NCI-H1694 (cell line): ENCODE measurements around the gene CD164L2.

ENCODE experiments used
- DNase-seq: peaks from one replicate; lab custom pipeline; 2025; lab: John Stamatoyannopoulos, UW

The CD164L2 gene

DNA sequence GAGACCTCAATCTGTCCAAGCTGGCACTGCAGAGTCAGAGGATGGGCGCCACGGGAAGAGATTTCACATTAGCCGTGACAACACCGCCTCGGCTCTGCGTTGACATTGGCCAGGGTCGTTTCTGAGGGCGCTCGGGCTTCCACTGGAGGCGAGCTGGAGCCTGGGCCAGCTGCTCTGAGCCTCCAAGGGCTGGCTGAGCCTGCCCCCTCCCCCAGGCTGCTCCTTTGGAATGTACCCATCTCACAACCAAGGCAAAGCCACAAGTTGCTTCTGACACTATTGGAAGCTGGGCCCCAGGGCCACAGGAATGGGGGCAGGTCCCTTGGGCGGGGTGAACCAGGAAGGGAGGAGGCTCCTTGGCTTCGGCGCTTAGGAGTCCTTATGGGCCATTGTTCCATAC, 21.9 kb upstream of the CD164L2 start:
- no peak for DNase-seq

DNA sequence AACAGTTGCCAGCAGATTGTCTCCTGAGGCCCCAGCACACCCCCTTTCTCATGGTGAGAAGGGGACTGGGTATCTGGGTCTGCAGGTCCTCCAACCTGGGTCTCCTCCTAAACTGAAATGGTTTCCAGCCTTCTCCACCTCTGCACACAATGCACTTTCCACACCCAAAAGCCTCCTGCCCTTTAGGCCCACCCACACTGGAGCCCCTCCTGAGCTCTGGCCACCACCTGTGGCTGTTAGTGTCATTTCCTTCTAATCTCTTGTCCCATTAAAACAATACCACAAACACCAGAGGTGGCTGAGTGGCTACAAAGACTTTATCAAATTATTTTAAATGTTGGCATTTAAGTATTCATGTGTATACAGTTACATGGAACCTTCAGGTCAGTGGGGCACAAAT, 20.8 kb upstream of the CD164L2 start:
- no peak for DNase-seq

DNA sequence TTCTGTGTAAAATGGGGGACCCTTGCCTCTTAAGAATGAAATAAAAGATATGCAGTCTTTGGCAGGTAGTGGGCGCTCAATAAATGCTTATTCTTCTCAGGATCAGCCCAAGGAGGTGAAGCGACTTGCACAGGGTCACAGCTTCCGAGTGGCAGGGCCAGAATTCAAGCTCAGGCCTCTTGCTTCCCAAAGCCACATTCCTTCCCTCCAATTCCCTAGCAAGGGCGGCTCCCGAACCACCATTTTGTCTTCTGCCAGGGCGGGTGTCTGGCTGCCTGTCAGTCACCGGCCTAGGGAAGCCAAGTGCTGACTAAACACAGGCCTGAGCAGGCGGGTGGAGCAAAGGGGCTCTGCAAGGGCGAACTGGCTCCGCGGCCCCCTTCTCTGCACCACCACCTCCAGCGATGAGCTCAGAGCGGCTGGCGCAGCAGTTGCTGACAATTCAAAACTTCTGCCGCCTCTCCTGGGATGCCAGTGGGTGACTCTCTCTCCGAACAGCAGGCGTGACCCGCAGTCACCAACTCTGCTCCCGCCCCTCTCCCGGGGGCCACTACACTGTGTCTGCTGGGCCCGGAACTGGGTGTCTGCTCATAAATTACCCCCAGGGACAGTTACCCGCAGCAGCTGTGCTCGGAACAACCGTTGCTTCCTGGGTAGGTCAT, 20.1 kb upstream of the CD164L2 start:
- no peak for DNase-seq

DNA sequence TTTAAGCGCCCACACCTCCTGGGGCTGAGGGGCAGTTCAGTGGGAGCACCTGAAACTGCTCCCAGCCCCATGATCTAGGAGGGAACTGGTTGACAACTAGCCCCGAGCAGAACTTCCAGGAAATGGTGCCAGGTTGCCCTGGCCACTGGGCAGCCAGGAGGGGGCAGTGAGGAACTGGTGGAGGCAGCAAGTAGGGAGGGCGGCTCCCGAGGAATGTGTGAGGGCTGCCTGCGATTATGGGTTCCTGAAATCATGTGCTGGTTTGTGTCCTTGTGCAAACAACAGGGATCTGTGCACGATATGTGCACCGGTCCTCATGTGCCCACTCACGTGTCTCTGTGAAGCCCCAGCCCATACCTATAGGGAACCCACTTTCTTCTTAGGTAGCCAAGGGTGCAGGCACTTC, 19.2 kb upstream of the CD164L2 start:
- DNase-seq, result no peak

DNA sequence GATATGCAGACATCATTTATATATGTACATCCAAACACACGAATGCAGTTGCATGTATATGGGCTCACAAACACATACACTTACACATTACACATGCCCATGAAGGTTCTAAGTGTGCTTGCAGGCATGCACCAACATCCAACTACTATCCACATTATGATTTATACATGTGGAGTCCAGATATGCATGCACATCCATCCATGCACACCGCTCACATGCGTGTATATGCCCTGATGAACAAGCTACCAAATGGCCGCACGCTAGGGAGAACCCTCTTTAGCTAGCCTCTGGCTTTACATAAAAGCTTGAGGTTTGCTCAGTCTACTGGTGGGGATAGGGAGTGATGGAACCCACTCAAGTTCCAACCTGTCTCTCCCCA, 17.8 kb upstream of the CD164L2 start:
- DNase-seq, result no peak

DNA sequence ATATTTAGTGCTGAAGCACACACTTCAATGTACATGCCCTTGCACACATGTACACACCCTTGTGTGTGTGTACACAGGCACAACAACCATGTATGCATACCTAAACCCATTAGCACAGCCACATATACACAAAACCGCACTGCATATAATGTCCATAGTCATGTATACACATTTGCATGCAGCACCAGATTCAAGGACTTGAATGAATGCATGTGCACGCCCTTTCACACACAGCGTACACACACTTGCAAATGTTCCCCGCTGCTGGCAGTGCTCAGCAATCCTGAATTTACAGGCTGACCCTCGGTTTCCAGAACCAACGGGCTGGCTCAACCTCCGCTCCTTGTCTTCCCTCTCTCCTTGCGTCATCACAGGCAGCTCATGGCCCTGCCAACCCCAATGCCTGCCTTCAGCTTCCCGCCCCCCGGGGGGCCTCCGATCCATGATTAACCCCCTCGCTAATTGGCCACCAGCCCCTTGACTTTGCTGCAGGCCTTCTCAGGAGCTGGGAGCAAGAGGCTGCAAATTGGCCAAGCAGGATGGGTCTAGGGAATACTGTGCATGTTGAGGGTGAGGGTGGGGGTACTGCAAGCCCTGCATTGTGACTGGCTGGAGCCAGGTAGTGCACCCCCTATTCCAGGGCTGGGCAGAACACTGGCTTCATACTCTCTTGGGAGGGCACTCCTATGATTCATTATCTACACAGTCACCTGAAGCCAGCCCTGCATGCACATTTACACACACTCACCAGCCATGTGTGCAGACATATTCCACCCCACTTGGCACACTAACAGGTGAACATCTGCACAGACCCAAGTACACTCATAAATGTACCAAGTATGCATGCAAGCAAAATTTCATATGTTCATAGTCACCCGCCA, 17.2 kb upstream of the CD164L2 start:
- no peak for DNase-seq

DNA sequence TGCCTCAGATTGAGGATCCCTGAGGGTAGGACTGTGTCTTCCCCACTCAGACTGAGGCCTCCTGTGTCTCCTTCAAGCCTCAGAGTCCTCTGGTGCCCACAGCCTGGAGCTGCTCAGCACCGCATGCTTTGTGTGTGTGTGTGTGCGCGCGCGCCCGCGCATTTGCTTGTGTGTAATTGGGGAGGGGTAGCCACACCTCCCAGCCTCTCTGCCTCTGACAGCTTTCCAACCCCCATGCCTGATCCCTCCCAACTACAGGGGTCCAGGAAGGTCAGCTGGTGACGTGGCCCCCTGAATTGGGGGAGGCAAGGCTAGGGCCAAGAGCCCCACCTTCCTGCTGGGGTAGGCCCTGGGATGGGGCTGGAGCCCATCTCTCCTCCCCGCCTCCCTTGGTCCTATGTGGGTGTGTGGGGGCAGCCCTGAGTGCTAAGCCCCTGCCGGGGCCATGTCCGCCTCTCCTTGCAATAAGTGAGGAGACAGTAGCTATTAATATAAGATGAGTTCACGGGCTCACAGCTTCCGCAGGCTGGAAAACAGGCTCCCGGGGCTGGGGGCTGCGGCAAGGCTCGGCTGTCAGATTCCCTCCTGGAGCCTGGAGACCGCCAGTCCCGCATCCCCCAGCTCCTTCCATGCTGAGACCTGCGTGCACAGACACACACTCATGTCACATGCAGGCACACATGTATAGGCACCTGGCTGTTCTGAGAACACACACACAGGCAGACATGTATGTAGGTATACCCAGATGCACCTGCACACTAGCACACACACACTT, 16.3 kb upstream of the CD164L2 start:
- DNase-seq, result no peak

DNA sequence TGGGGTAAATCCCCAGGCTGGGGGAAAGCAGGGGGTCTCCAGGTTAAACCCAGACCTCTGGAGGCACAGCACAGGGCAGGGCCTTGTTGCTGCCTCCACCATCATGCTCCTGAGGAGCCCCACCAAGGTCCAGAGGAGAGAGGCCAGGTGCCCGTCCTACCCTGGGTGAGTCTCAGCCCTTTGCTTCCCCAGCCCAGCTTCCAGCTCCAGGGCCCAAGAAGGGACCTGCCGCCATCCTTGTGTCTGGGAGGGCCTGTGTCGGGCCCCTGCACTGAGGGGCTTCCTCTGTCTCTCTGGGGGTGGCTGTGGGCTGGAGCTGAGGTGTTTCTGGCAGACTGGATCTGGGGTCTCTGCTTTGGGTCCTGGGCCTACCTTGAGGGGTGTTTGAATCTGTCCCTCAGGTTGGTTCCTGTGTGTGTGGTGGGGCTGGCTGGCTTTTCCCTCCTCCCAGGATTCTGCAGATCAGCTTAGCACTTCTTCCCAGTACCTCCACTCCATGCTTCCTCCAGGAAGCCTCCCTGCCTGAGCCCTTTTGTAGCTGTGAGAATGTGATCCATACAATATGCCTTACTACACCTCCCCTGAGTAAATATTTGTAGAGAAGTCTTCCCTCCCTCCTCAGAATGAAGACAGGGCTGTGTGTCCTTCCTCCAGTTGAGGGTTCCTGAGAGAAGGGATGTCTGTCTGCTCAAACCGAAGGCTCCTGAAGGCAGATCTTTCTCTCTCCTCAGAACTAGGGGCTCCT, 15.4 kb upstream of the CD164L2 start:
- no peak for DNase-seq

DNA sequence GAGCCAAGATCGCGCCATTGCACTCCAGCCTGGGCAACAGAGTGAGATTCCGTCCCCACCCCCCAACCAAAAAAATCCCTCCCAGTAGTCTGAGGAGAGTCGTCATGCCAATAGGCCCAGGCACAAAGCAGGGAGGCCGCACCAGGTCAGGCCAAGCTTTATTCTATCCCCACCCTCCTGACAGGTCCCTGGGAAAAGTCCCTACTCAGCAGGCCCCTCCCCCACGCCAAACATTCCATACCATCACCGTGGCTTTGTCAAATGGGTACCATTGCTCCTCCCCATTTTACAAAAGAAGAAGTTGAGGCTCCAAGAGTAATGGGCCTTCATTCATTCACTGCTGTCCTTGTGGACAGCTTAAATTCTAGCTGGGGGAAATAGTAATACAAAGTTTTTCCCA, 14.6 kb upstream of the CD164L2 start:
- no peak for DNase-seq

DNA sequence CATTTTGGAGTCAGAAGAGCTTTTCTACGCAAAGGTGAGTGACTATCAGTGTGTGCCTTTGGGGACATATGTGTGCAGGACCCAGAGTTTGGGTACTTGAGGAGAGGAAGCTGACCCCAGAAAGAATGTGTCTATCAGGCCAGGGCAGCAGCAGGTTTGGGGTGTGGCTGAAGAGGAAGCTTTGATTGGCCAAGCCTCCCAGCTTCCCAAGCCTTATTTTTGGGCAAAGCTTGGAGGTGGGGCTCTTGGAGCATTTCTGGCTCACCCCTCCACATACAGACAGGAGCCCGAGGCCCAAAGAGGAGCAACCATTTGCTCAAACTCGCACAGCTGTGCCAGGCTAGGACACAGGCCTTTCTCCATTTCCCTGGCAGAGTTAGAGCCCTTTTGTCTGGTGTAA, 14.0 kb upstream of the CD164L2 start:
- DNase-seq, result no peak

DNA sequence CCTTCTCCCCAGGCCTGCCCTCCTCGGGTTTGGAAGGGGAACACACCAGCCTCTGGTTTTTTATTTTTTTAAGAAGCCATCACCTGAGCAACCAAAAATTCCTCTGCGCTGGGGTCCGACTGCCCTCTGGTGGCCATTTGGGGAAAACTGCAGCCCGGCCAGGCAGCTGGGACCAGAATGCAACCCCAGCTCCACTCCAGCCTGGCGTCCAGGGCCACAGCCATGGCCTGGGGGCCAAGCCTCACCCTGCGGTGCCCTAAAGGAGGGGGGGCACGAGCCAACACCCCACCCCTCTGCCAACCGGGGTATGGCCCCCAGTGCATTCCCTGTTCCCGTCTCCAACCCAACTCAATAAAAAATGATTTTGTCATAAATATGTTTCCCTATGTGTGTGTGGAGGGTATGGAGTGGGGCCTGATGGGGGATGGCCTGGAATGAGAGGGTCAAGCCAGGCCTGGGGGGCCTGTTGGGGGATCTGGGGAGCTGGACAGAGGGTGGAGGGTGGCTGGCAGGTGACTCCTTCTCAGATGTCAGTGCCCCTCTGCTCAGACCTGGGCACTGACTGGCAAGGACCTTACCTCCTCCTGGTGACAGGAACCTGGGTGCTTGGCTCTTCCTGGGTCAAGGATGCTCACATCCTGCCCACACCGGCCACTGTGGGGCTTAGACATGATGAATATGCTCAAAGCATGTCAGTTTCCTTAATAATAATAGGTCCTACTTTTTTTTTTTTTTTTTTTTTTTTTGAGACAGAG, 12.5 kb upstream of the CD164L2 start:
- DNase-seq, result peak; percentile 44

DNA sequence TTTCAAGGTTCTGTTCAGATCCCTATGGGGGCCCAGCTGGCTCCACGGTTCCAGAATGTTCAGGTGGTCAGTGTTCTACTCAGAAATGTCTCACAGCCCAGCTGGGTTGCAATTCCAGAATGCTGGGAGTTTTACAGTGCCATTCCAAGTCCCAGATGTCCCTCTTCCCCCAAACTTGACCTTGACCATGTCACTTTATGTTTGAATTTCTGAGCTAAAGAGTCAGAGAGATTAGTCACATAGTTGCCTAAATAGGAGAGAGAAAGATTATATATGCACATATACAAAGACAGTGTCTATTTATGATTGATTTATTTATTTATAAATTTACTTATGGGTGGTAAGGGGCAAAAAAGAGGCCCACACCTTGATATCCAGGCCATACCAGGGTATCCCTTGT, 11.8 kb upstream of the CD164L2 start:
- DNase-seq, result no peak

DNA sequence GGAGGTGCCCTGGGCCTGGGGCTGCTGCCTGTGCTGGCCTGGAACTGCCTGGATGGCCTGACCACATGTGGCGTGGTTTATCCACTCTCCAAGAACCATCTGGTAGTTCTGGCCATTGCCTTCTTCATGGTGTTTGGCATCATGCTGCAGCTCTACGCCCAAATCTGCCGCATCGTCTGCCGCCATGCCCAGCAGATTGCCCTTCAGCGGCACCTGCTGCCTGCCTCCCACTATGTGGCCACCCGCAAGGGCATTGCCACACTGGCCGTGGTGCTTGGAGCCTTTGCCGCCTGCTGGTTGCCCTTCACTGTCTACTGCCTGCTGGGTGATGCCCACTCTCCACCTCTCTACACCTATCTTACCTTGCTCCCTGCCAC, 11.1 kb upstream of the CD164L2 start:
- no peak for DNase-seq

DNA sequence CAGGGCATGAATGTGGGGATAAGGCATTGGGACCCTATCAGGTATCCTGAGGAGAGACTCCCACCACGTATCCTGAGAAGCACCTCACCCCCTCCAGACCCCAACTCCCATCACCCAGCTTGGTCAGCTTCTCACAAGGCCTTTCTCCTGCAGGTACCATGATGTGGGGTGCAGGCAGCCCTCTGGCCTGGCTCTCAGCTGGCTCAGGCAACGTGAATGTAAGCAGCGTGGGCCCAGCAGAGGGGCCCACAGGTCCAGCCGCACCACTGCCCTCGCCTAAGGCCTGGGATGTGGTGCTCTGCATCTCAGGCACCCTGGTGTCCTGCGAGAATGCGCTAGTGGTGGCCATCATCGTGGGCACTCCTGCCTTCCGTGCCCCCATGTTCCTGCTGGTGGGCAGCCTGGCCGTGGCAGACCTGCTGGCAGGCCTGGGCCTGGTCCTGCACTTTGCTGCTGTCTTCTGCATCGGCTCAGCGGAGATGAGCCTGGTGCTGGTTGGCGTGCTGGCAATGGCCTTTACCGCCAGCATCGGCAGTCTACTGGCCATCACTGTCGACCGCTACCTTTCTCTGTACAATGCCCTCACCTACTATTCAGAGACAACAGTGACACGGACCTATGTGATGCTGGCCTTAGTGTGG, 10.6 kb upstream of the CD164L2 start:
- no peak for DNase-seq

DNA sequence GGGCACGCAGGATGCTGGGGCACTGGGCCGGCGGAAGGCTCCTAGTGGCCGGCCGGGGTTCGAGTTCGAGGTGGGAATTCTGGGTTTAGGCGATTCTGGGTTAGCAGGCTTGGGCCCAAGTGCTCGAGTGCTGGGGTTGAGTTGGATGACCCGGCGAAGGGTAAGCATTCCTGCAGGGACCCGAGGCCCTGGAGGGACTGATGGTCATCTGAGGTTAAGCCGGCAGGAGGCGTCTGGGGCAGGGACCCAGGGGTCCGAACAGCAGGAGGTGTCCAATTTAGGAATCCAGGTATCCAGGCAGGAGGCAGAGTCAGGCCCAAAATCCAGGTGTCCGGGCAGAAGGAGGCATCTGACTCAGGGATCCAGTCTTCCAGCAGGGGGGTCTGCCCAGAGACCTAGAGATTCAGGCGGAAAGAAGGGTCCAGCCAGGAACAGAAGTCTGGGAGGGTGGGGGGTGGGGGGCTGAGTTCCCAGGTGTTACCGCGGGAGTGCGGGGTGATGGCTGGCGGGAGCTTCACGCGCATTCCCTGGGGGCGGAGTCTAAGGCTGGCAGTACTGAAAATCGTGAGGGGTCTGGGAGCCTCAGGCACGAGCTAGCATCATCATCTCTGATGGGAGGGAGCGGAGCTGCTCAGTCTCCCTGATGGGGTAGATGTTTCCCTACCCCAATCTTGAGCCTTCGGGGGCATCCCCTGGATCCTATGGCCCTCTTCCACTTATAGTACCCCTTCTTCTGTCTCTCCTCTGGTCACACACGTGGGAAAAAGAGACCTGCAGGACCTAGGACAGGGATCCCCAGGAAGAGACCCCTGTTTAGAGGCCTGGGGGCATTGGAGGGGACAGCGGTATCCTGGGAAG, 9.9 kb upstream of the CD164L2 start:
- no peak for DNase-seq

DNA sequence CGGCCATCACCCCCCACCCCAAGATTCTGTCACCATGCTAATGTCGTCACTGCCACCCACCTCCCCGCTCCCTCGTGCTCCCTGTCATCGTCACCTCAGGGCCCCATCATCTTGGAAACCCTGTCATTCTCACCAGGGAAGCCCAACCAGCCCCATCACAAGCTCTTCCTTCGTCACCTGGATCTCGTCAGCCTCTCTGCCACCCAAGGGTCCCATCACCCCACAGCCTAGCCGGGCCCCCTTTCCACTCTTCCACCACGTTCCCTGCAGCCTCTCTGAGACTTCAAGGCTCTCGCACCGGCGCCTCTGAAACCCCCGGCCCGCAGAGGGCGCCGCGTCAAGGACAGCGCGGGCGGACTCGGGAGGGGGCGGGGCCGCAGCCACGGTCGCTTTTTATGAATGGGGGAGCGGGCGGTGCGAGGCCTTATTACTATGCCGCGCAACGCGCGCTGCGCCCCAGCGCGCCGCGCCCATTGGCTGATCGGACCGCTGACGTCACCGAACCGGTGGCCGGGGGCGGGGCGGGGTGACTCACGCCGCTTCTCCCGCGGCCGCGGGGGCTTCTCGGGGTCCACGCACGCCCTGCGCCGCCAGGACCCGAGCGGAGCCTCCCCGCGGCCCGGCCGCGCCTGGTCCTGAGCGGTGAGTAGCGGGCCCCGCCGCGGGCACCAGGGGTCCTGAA, 9.1 kb upstream of the CD164L2 start, which contains the start of gene GPR3:
Gene GPR3 (plus strand): TSS at position 527 of the 682 bp plus-strand sequence. CDS start 1,177 bp downstream, outside the sequence.
- peak; percentile 80 for DNase-seq

DNA sequence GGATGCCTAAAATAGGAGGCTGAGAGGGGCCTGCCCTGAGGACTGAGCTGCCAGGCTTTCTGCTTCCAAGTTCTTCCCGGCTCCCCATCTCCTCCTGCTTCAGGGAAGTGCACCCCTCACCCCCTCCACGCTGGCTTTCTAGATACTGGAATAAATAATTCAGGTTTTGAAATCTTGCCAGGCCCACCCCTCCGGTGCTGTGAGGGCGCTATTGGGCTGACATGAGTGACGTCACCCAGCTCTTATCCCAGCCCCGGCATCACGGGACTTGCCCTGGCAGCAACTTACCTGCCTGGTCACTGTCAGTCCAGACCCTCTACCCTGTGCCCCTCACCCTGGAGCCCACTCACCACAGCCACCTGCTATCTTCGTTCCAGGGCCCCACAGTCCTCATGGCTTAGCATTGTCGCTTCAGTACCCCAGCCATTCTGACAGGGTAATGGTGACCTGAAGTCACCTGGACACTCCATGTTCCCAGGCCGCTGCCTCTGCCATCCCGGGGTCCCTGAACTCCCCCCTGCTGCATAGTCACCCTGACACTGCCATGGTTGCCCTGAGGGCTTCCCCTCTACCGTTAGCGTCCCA, 8.5 kb upstream of the CD164L2 start:
- DNase-seq, result no peak

DNA sequence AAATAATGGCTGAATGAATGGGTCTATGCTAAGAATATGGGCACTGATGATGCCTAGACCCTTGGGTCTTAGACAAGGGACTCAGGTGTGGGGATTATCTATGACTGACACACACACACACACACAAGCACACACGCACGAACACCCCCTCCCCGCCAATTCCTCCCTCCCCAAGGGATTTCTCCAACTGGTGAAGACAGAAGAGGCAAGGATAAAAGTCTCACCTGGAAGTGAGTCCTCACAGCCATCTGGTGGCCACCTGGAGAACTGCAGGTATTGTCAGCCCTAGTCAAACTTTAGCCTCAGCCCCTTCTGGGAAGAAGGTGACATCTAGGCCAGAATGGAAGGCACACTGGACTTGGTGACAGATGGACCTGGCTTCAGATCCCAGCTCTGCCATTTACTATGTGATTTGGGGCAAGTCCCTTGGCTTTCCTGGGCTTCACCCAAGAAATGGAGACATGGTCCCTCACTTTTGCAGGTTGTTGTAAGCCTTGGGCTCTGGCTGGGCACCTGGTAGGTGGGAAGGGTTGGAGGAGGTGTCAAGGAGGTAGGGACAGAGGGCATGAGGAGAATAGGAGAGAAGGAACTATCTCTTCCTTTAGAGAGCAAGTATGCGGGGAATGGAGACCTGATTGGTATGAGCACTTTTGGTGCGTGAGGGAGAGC, 5.3 kb upstream of the CD164L2 start:
- peak; percentile 42 for DNase-seq
